OCI-LY1 (cell line): ENCODE data around the gene CLASRP.

ENCODE experiments used
- H2AFZ ChIP-seq: fragments of 200-600 bp; sonication (generic), shearing (Covaris generic); 2 replicates; pipeline ENCODE4 v1.6.0; 2014; ENCODE audit warnings: antibody characterized with exemption, mild to moderate bottlenecking, low read length
- H3F3A ChIP-seq: fragments of 200-600 bp; sonication (generic), shearing (Covaris generic); 2 replicates; pipeline ENCODE4 v1.6.0; 2014; ENCODE audit warnings: mild to moderate bottlenecking, antibody characterized with exemption, low read length, moderate library complexity; ENCODE audit not compliant: insufficient read depth
- H3K27ac ChIP-seq: fragments of 200-600 bp; sonication (generic); 2 replicates; pipeline ENCODE4 v1.5.1; 2014; ENCODE audit warnings: low read length, mixed run types, mild to moderate bottlenecking, low read depth; ENCODE audit not compliant: poor library complexity, severe bottlenecking
- H3K27me3 ChIP-seq: fragments of 200-600 bp; sonication (generic); 2 replicates; pipeline ENCODE4 v1.6.0; 2014; ENCODE audit warnings: antibody characterized with exemption, mild to moderate bottlenecking, low read length, moderate library complexity; ENCODE audit not compliant: insufficient read depth
- H3K36me3 ChIP-seq: fragments of 200-600 bp; sonication (generic); 2 replicates; pipeline ENCODE4 v1.6.1; 2014; ENCODE audit warnings: mild to moderate bottlenecking, antibody characterized with exemption, low read length, moderate library complexity, mixed read lengths; ENCODE audit not compliant: insufficient read depth
- H3K4me1 ChIP-seq: fragments of 200-600 bp; sonication (generic); 2 replicates; pipeline ENCODE4 v1.5.1; 2014; ENCODE audit warnings: mild to moderate bottlenecking, low read length, moderate library complexity; ENCODE audit not compliant: insufficient read depth, severe bottlenecking
- H3K4me2 ChIP-seq: fragments of 200-600 bp; sonication (generic), shearing (Covaris generic); 2 replicates; pipeline ENCODE4 v1.6.1; 2014; ENCODE audit warnings: low read length
- H3K4me3 ChIP-seq: fragments of 200-600 bp; sonication (generic); 2 replicates; pipeline ENCODE4 v1.5.1; 2014; ENCODE audit warnings: low read length, low read depth, mild to moderate bottlenecking, mixed read lengths; ENCODE audit not compliant: poor library complexity, severe bottlenecking
- H3K79me2 ChIP-seq: fragments of 200-600 bp; shearing (Covaris generic); 2 replicates; pipeline ENCODE4 v1.6.1; 2016; ENCODE audit warnings: mixed run types, low read length, mixed read lengths; ENCODE audit not compliant: insufficient read depth
- H3K9ac ChIP-seq: fragments of 200-600 bp; sonication (generic), shearing (Covaris generic); 2 replicates; pipeline ENCODE4 v1.6.1; 2014; ENCODE audit warnings: mild to moderate bottlenecking, low read length, mixed read lengths
- H3K9me2 ChIP-seq: fragments of 200-600 bp; sonication (generic), shearing (Covaris generic); 2 replicates; pipeline ENCODE4 v1.6.1; 2014; ENCODE audit warnings: low read depth, mild to moderate bottlenecking, low read length, mixed read lengths
- H3K9me3 ChIP-seq: fragments of 200-600 bp; shearing (Covaris generic); 2 replicates; pipeline ENCODE4 v1.6.1; 2014; ENCODE audit warnings: low read length, mixed read lengths
- H4K20me1 ChIP-seq: fragments of 200-600 bp; sonication (generic), shearing (Covaris generic); 2 replicates; pipeline ENCODE4 v1.6.0; 2016; ENCODE audit warnings: mild to moderate bottlenecking, low read length; ENCODE audit not compliant: insufficient read depth
- CTCF ChIP-seq: fragments of 200-600 bp; sonication (generic), shearing (Covaris generic); IDR thresholded peaks from 2 replicates; pipeline ENCODE4 v1.5.1; 2017; ENCODE audit warnings: mild to moderate bottlenecking, antibody characterized with exemption, low read length, moderate library complexity, mixed read lengths
- EZH2 ChIP-seq: fragments of 200-600 bp; sonication (generic), shearing (Covaris generic); IDR thresholded peaks from 2 replicates; pipeline ENCODE4 v1.8.0; 2017; ENCODE audit warnings: borderline replicate concordance, mixed run types, mild to moderate bottlenecking, antibody characterized with exemption, low read length, moderate library complexity, mixed read lengths

The CLASRP gene

GRCh38 chr19:45082170-45082569, 43.3 kb downstream of the CLASRP start:
- no peak overlapping the region for H3K4me2 ChIP-seq
- no peak overlapping the region for H3K27ac ChIP-seq
- H3K27me3 ChIP-seq, result no peaks in the 10 kb centered on the region
- no peak overlapping the region for H3K9ac ChIP-seq
- peaks cover 43% of the 10 kb centered on the region for H3K36me3 ChIP-seq
- H3K9me2 ChIP-seq, result no peaks in the 10 kb centered on the region
- H2AFZ ChIP-seq, result no peak overlapping the region
- H3K4me3 ChIP-seq, result no peak overlapping the region
- H3K9me3 ChIP-seq, result no peaks in the 10 kb centered on the region
- H3K4me1 ChIP-seq, result peaks cover 30% of the 10 kb centered on the region
- peaks cover 11% of the 10 kb centered on the region for H3F3A ChIP-seq
- peaks cover 38% of the 10 kb centered on the region for H3K79me2 ChIP-seq
- no peaks in the 10 kb centered on the region for H4K20me1 ChIP-seq
- TF ChIP-seq CTCF (no peak), EZH2 (no peak)

- TF ChIP-seq EZH2 (no peak), CTCF (no peak)
- Histone ChIP-seq H3K27me3 (no peaks in the 10 kb centered on the region), H3K36me3 (peaks cover 64% of the 10 kb centered on the region), H3K4me3 (no peak overlapping the region), H2AFZ (no peak overlapping the region), H3F3A (no peaks in the 10 kb centered on the region), H3K4me2 (no peak overlapping the region), H3K4me1 (peaks cover under 1% of the 10 kb centered on the region), H4K20me1 (no peaks in the 10 kb centered on the region), H3K79me2 (peaks cover 16% of the 10 kb centered on the region), H3K9ac (no peak overlapping the region), H3K9me2 (no peaks in the 10 kb centered on the region), H3K9me3 (no peaks in the 10 kb centered on the region), H3K27ac (no peak overlapping the region)
Measured at GRCh38 chr19:45086480-45086879, 47.6 kb downstream of the CLASRP start.

- no peak overlapping the region for H3K4me3 ChIP-seq
- H3K79me2 ChIP-seq, result peaks cover 5% of the 10 kb centered on the region
- TF ChIP-seq EZH2 (no peak), CTCF (no peak)
- no peak overlapping the region for H2AFZ ChIP-seq
- H3K4me2 ChIP-seq, result no peak overlapping the region
- peaks cover 53% of the 10 kb centered on the region for H3K36me3 ChIP-seq
- H3K9me2 ChIP-seq, result no peaks in the 10 kb centered on the region
- H3K27ac ChIP-seq, result no peak overlapping the region
- H3K9me3 ChIP-seq, result no peaks in the 10 kb centered on the region
- no peaks in the 10 kb centered on the region for H4K20me1 ChIP-seq
- peaks cover 9% of the 10 kb centered on the region for H3K4me1 ChIP-seq
- H3K9ac ChIP-seq, result no peak overlapping the region
- no peaks in the 10 kb centered on the region for H3K27me3 ChIP-seq
- H3F3A ChIP-seq, result no peaks in the 10 kb centered on the region
Measured at GRCh38 chr19:45087531-45087930, 48.7 kb downstream of the CLASRP start.
